ENCODE measurements around the gene BCL7B. TPM values are rescaled to one million over a fixed set of nuclear protein-coding genes. Genes with fewer than 3 reads are reported as not detected.

Gene BCL7B
- 37.2 and 50.9 TPM in 2 replicates for total RNA-seq (2014; rRNA removed; shearing (Covaris generic); ENCODE audit: low replicate concordance)

DNA sequence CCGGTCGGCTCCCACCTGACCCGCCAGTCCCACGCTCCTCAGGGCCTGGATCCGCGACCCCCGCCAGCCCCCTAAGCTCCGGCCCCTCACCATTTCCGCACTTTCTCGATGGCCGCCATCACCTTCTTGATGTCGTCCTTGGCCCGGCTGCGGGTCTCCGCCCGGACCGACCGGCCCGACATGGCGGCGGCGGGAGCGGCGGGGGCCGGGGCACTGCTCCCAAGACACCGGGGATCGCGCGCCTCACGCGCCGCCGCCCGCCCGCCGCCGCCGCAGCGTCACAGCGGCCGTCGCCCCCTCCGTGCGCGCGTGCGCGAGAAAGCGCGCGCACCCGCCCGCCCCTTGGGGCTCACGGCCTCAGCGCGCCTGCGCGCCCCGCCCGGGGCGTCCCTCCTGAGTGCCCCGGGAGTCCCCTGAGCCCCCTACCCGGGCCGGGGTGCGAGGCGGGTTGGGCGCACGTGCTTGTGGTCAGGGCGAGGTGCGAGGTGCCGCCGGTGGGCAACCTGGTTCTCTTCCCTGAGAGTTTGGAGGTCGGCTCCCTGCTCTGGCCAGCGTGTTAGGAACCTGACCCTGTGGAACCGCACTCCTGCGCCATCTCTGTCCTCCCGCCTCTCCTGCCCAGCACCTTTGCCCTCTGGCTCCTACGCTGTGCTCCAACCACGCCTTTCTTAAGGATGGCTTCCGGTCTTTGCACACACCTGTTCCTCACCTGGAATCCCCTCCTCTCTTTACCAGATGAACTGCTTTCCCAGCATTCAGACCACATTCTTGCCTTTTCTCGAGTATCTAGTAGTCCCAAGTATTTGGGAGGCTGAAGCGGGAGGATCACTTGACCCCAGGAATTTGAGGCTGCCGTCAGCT is at the start of gene BCL7B:
TSS of gene BCL7B (minus strand) at position 294 of the 861 bp plus-strand sequence. CDS start at position 182, 112 bp downstream.
- H3K27me3 ChIP-seq (ENCODE audit: low read length), result no peaks in the 10 kb centered on the region
- peaks cover 42% of the 10 kb centered on the region for H3K79me2 ChIP-seq (ENCODE audit: low read length)
- H3K9me3 ChIP-seq (ENCODE audit: low read length), result no peaks in the 10 kb centered on the region
- H4K20me1 ChIP-seq (ENCODE audit: insufficient read depth, low read depth, low read length), result peaks cover 18% of the 10 kb centered on the region
- H2AFZ ChIP-seq (ENCODE audit: low read length), result peak within 1 kb of the TSS; percentile 61; the same call in 1 of the 2 replicates
- peak within 1 kb of the TSS; percentile 100 for H3K9ac ChIP-seq (ENCODE audit: low read length)
- peak within 1 kb of the TSS; percentile 83 for H3K27ac ChIP-seq (ENCODE audit: low read length)
- peak within 1 kb of the TSS; percentile 85 for H3K4me3 ChIP-seq (ENCODE audit: low read length)
- H3K4me1 ChIP-seq (ENCODE audit: low read length), result peaks cover 39% of the 10 kb centered on the region
- H3K4me2 ChIP-seq (ENCODE audit: low read depth, low read length, poor library complexity, severe bottlenecking), result peak within 1 kb of the TSS; percentile 82
- peak; percentile 91 for DNase-seq
- H3K9me2 ChIP-seq (replicated peaks; ENCODE audit: insufficient read depth, low read length), result no peaks in the 10 kb centered on the region
- peaks cover 16% of the 10 kb centered on the region; the same call in 1 of the 2 replicates for H3K36me3 ChIP-seq (ENCODE audit: insufficient read depth, low read length)

DNA sequence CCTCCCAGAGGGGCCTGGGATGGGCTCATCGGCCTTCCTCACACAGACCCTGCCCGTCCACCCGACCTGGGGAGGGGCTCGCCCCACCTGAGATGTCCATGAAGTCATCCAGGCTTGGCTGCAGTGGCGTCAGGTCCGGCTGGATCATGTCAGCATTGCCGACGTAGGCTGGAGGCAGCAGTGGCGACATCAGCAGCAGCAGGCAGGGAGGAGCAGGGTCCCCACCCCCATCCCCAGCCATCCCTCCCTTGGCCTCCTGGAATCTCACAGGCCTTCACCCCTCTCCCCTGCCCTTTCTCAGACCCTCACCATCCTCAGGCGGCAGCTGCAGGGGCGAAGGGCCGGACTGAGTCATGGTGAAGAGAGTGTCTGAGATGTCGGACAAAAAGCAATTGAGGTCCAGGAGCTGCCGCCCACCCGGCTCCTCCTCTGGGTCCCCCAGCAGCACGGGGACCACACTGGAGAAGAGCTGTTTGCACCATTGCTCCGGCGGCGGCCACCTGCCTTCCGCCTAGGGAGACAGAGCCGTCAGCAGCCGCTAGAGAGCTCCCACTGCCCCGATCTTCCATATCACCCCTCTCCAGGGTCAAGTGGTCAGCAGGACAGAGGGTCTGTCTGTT is 48.2 kb upstream of the BCL7B start:
- Histone ChIP-seq H3K79me2 (ENCODE audit: low read length) (no peaks in the 10 kb centered on the region), H3K4me2 (ENCODE audit: low read depth, low read length, poor library complexity, severe bottlenecking) (no peak overlapping the region), H3K9me3 (ENCODE audit: low read length) (no peaks in the 10 kb centered on the region), H4K20me1 (ENCODE audit: insufficient read depth, low read depth, low read length) (no peaks in the 10 kb centered on the region), H3K27me3 (ENCODE audit: low read length) (no peaks in the 10 kb centered on the region), H3K9me2 (replicated peaks; ENCODE audit: insufficient read depth, low read length) (no peaks in the 10 kb centered on the region), H3K4me3 (ENCODE audit: low read length) (no peak overlapping the region), H3K9ac (ENCODE audit: low read length) (no peak overlapping the region), H2AFZ (ENCODE audit: low read length) (no peak overlapping the region), H3K4me1 (ENCODE audit: low read length) (no peaks in the 10 kb centered on the region), H3K36me3 (ENCODE audit: insufficient read depth, low read length) (no peaks in the 10 kb centered on the region), H3K27ac (ENCODE audit: low read length) (no peak overlapping the region)
- DNase-seq, result no peak

DNA sequence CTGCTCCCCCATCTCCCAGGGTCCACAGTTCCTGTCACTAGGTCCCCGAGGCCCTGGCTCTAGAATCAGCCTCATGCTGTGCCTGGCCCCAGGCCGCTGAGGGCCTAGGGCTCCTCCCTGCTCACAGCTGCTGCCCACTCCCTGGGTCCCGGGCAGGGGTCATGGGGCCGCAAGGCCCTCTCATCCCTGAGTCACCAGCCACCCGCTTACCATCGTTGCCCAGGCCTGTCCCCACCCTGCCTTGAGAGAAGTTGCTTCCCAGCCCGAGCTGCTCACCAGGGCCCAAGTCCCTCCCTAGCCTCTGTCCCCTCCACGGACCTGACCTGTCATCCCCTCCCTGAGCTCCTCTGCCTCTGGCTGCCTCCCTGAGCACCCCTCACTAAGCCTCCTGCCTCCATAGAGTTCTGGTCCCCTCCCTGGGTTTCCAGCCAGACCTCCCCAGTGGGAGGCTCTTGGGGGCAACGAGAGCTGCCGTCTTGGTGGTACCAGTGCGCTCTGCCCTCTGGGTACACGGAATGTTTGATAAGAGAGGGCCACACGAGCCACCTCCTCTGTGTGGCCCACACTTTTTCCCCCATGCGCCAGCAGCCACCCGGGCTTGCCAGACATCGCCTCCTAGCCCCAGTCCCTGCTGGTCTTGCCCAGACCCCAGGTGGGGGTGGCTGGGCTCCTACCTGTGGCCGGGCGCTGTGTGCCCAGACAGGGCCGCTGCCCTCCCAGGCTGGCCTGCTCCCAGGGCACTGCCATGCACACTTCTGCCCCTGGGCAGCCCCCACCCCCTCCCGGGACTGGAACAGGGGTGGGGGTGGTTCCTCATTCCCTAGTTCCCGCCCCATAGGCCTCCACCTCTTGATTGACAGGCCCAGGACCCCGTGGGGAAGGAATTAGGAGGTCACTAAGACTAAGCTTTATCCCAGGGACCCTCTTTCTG is 45.5 kb upstream of the BCL7B start:
- Histone ChIP-seq H3K9me2 (replicated peaks; ENCODE audit: insufficient read depth, low read length) (no peaks in the 10 kb centered on the region), H3K27me3 (ENCODE audit: low read length) (no peaks in the 10 kb centered on the region), H3K9me3 (ENCODE audit: low read length) (no peaks in the 10 kb centered on the region), H4K20me1 (ENCODE audit: insufficient read depth, low read depth, low read length) (no peaks in the 10 kb centered on the region), H2AFZ (ENCODE audit: low read length) (no peak overlapping the region), H3K4me1 (ENCODE audit: low read length) (no peaks in the 10 kb centered on the region), H3K9ac (ENCODE audit: low read length) (no peak overlapping the region), H3K27ac (ENCODE audit: low read length) (no peak overlapping the region), H3K4me3 (ENCODE audit: low read length) (no peak overlapping the region), H3K36me3 (ENCODE audit: insufficient read depth, low read length) (no peaks in the 10 kb centered on the region), H3K79me2 (ENCODE audit: low read length) (no peaks in the 10 kb centered on the region), H3K4me2 (ENCODE audit: low read depth, low read length, poor library complexity, severe bottlenecking) (no peak overlapping the region)
- no peak for DNase-seq

GRCh38 chr7:73599916-73600315 is 42.4 kb upstream of the BCL7B start:
- H3K9me2 ChIP-seq (replicated peaks; ENCODE audit: insufficient read depth, low read length), result no peaks in the 10 kb centered on the region
- DNase-seq, result no peak
- no peak overlapping the region for H3K27ac ChIP-seq (ENCODE audit: low read length)
- no peak overlapping the region for H2AFZ ChIP-seq (ENCODE audit: low read length)
- H3K4me3 ChIP-seq (ENCODE audit: low read length), result no peak overlapping the region
- no peaks in the 10 kb centered on the region for H3K36me3 ChIP-seq (ENCODE audit: insufficient read depth, low read length)
- no peaks in the 10 kb centered on the region for H3K27me3 ChIP-seq (ENCODE audit: low read length)
- H3K9ac ChIP-seq (ENCODE audit: low read length), result no peak overlapping the region
- no peaks in the 10 kb centered on the region for H3K4me1 ChIP-seq (ENCODE audit: low read length)
- H3K9me3 ChIP-seq (ENCODE audit: low read length), result no peaks in the 10 kb centered on the region
- no peaks in the 10 kb centered on the region for H4K20me1 ChIP-seq (ENCODE audit: insufficient read depth, low read depth, low read length)
- H3K79me2 ChIP-seq (ENCODE audit: low read length), result no peaks in the 10 kb centered on the region
- no peak overlapping the region for H3K4me2 ChIP-seq (ENCODE audit: low read depth, low read length, poor library complexity, severe bottlenecking)

DNA sequence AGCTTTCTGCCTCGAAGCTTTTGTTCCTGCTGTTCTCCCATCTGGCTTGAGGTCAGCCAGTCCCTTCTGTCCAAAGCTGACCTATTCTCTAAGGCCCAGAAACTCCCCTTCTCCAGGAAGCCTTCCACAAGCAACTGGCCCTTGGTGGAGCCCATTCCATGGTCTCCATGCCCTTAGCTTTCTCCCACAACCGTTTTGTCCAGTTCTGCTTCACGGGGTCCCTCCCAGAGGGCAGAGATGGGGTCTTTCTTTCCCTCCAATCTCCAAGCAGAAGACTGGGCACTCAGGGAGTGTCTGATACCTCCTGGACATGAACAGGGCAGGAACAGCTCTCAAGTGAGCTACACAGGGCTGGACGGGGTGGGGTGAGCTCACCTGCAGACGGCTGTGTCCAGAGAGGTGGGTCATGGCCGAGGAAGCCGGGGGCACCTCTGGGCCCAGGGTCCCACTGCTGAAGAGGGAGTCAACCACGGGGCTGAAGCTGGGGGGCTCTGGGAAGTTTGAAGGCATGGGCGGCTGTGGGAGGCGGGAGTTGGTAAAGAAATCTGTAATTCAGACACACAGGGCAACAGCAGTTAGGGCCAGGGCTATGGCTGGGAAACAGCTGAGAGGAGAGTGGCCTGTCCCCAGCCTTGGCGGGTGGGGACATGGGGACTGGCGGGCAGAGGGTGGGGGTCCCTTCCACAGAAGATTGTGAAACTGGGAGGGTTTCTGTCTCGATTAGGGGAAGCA is 41.8 kb upstream of the BCL7B start:
- Histone ChIP-seq H3K9me2 (replicated peaks; ENCODE audit: insufficient read depth, low read length) (no peaks in the 10 kb centered on the region), H3K36me3 (ENCODE audit: insufficient read depth, low read length) (no peaks in the 10 kb centered on the region), H3K27me3 (ENCODE audit: low read length) (no peaks in the 10 kb centered on the region), H4K20me1 (ENCODE audit: insufficient read depth, low read depth, low read length) (no peaks in the 10 kb centered on the region), H3K9me3 (ENCODE audit: low read length) (no peaks in the 10 kb centered on the region), H3K4me3 (ENCODE audit: low read length) (no peak overlapping the region), H3K27ac (ENCODE audit: low read length) (no peak overlapping the region), H3K79me2 (ENCODE audit: low read length) (no peaks in the 10 kb centered on the region), H3K9ac (ENCODE audit: low read length) (no peak overlapping the region), H3K4me1 (ENCODE audit: low read length) (no peaks in the 10 kb centered on the region), H3K4me2 (ENCODE audit: low read depth, low read length, poor library complexity, severe bottlenecking) (no peak overlapping the region), H2AFZ (ENCODE audit: low read length) (no peak overlapping the region)
- no peak for DNase-seq

DNA sequence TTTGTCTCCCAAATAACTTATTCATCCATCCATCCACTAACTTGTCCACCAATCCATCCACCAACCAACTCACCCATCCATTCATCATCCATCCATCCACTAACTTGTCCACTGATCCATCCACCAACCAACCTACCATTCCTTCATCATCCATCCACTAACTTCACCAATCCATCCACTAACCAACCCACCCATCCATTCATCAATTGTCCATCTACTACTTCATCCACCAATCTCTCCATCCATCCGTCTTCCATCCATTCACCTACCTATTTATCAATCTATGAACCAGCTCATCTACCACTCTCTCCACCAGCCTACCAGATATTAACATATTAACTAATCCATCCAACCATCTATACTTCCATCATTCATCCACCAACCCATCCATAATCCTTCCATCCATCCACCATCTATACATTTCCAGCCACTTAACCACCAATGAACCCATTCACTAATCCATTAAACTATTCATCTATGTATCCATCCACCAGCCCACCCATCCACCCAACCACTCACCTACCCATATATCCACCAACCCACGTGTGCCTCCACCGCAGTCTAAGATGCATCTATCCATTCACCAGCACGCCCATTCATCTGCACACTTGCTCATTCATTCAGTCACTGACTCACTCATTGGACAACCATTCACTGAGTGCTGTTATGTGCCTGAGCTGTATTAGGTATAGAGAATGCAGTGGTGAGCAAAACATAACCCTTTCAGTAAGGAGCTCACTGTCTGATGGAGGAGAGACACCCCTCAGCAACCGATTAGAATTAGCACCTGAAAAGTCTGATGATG is 40.7 kb upstream of the BCL7B start:
- no peak overlapping the region for H3K4me2 ChIP-seq (ENCODE audit: low read depth, low read length, poor library complexity, severe bottlenecking)
- no peaks in the 10 kb centered on the region for H3K79me2 ChIP-seq (ENCODE audit: low read length)
- H3K27me3 ChIP-seq (ENCODE audit: low read length), result no peaks in the 10 kb centered on the region
- no peak overlapping the region for H3K9ac ChIP-seq (ENCODE audit: low read length)
- H3K36me3 ChIP-seq (ENCODE audit: insufficient read depth, low read length), result no peaks in the 10 kb centered on the region
- no peak overlapping the region for H2AFZ ChIP-seq (ENCODE audit: low read length)
- H3K9me2 ChIP-seq (replicated peaks; ENCODE audit: insufficient read depth, low read length), result no peaks in the 10 kb centered on the region
- no peak overlapping the region for H3K27ac ChIP-seq (ENCODE audit: low read length)
- no peak for DNase-seq
- no peaks in the 10 kb centered on the region for H4K20me1 ChIP-seq (ENCODE audit: insufficient read depth, low read depth, low read length)
- no peaks in the 10 kb centered on the region for H3K9me3 ChIP-seq (ENCODE audit: low read length)
- no peak overlapping the region for H3K4me3 ChIP-seq (ENCODE audit: low read length)
- H3K4me1 ChIP-seq (ENCODE audit: low read length), result no peaks in the 10 kb centered on the region
